Spleen (tissue), 11 donors: ENCODE measurements around the gene IFFO2. TPM values are rescaled to one million over a fixed set of nuclear protein-coding genes. Genes with fewer than 3 reads are reported as not detected.

ENCODE experiments used
- DNase-seq: peaks from one replicate; pipeline ENCODE4 v3.0.0-alpha.2; 2020
- H3K27ac ChIP-seq, 8 donors: fragments of 200-600 bp; sonication (generic) in 7 of 8; 1 replicate in 4 of 8; 2 replicates in 4 of 8; pipeline versions ENCODE4 v1.5.0 to v1.8.0; 2016 to 2021; ENCODE audit warnings: inconsistent platforms in 4 of 8, mild to moderate bottlenecking in 4 of 8, moderate library complexity in 1 of 8
- H3K27me3 ChIP-seq, 7 donors: fragments of 200-600 bp; sonication (generic) in 6 of 7; replicated peaks in 1 of 7; 1 replicate in 4 of 7; 2 replicates in 3 of 7; pipeline versions ENCODE4 v1.5.0 to v1.8.0; 2016 to 2021; ENCODE audit warnings: inconsistent platforms in 3 of 7, mild to moderate bottlenecking in 1 of 7
- H3K36me3 ChIP-seq, 6 donors: fragments of 200-600 bp; sonication (generic) in 5 of 6; 1 replicate in 4 of 6; 2 replicates in 2 of 6; pipeline versions ENCODE4 v1.5.0 to v1.8.0; 2016 to 2021; ENCODE audit warnings: inconsistent platforms in 2 of 6
- H3K4me1 ChIP-seq, 6 donors: fragments of 200-600 bp; sonication (generic) in 5 of 6; 1 replicate in 3 of 6; 2 replicates in 3 of 6; pipeline versions ENCODE4 v1.5.0 to v1.8.0; 2016 to 2021; ENCODE audit warnings: inconsistent platforms in 3 of 6
- H3K4me3 ChIP-seq, 8 donors: fragments of 200-600 bp; sonication (generic) in 7 of 8; 1 replicate in 4 of 8; 2 replicates in 4 of 8; pipeline versions ENCODE4 v1.5.0 to v1.8.0; 2016 to 2021; ENCODE audit warnings: inconsistent platforms in 4 of 8, mild to moderate bottlenecking in 4 of 8, moderate library complexity in 2 of 8
- H3K9me3 ChIP-seq, 8 donors: fragments of 200-600 bp; sonication (generic) in 7 of 8; 1 replicate in 4 of 8; 2 replicates in 4 of 8; pipeline versions ENCODE4 v1.5.0 to v1.8.0; 2016 to 2021; ENCODE audit warnings: inconsistent platforms in 4 of 8
- CTCF ChIP-seq, 11 experiments: fragments of 200-600 bp in 7 of 11; fragments of 450-650 bp in 4 of 11; sonication (generic) in 4 of 11; IDR thresholded peaks in 8 of 11; conservative IDR thresholded peaks in 3 of 11; 1 replicate in 7 of 11; 2 replicates in 4 of 11; pipeline versions ENCODE4 v1.4.0 to v1.8.0; 2016 to 2021; ENCODE audit warnings: antibody characterized with exemption in 11 of 11, inconsistent platforms in 4 of 11, mild to moderate bottlenecking in 1 of 11
- POLR2A ChIP-seq, 3 donors: fragments of 450-650 bp; IDR thresholded peaks; one replicate each; pipeline ENCODE4 v1.5.1; 2017; ENCODE audit warnings: antibody characterized with exemption in 3 of 3, mild to moderate bottlenecking in 1 of 3
- POLR2AphosphoS5 ChIP-seq, 3 donors: sonication (generic); formaldehyde crosslinking; IDR thresholded peaks; one replicate each; pipeline ENCODE4 v1.5.1; 2017; ENCODE audit warnings: antibody characterized with exemption in 3 of 3
- WGBS, 5 donors: extraction: QIAGEN DNeasy Blood & Tissue Kit in 3 of 5; methylation state at CpG; one replicate each; pipeline versions ENCODE4 v1.1.5 to v1.1.7; 2013 to 2018; 5-methylcytosine and 5-hydroxymethylcytosine counted together
- intact Hi-C: fragments of 100-400 bp; cut with DNase I; formaldehyde crosslinking; loops from one replicate; pipeline ENCODE4 v1.15.0; 2023; ENCODE audit warnings: low total_unique reads
- polyA plus RNA-seq, 3 donors: library from polyadenylated mRNA; stranded (reverse); fragments of 200-250 nt; gene quantifications; one replicate each; pipeline ENCODE4 v1.2.1, GENCODE V29; 2013
- total RNA-seq, 7 donors: library from RNA; depleted of rRNA in 3 of 7; stranded (reverse); fragments of >200 nt in 3 of 7; fragmentation: NEBNext Ultra II Directional in 4 of 7; extraction: Animal tissue kit (Norgen Biotek cat#: 25700) in 4 of 7; gene quantifications; one replicate each; pipeline versions ENCODE4 v1.1.0 to v1.2.1, GENCODE V29; 2016 to 2021
- donor health status: healthy with polysubstance abuse.
- donor health status: DM: no; HTN: no; CAD: no; lungs with moderate emphysema.
- donor health status: DM: no; HTN: no; CAD: no.
- donor health status: Bipolar disorder and iron deficiency.
- donor health status: healthy.
- donor health status: DM: no; HTN: no; CAD: no.
- donor health status: DM: yes; HTN: yes; CAD: no.

IFFO2 gene
- total and polyA plus RNA-seq, 10 donors: 2.7 to 19.7 (median 14.8) TPM

- Histone ChIP-seq H3K27ac (peak overlapping the region; percentile 80 to 93 (median 88)), H3K36me3 (no peaks in the 10 kb centered on the region), H3K9me3 (no peaks in the 10 kb centered on the region), H3K4me3 (peak overlapping the region in 7 of 8 donors; percentile 25 to 67 (median 33)), H3K4me1 (peaks cover 89 to 100% (median 99%) of the 10 kb centered on the region in 6 donors), H3K27me3 (no peaks in the 10 kb centered on the region)
- WGBS, 5 donors: 6 to 18% (median 10%) methylated on average over 22 of the region's 22 CpGs
- no peak for DNase-seq
- peak in 2 of 3 donors; percentile 14 to 58 for TF ChIP-seq POLR2AphosphoS5 (IDR thresholded peaks at IDR 0.05)
- no peak for TF ChIP-seq POLR2A (IDR thresholded peaks at IDR 0.05)
- peak in 1 of 11 experiments; percentile 14 for TF ChIP-seq CTCF (IDR thresholded peaks at IDR 0.05 in 8 of 11, conservative IDR thresholded peaks at IDR 0.05 in 3 of 11)
- intact Hi-C loops: no loop called here
Measured at GRCh38 chr1:18949686-18950400, 6.6 kb downstream of the IFFO2 start.

GRCh38 chr1:18948913-18949685 lies 7.4 kb downstream of the IFFO2 start:
- Histone ChIP-seq H3K9me3 (no peaks in the 10 kb centered on the region), H3K4me1 (peaks cover 83 to 100% (median 99%) of the 10 kb centered on the region in 6 donors), H3K27me3 (no peaks in the 10 kb centered on the region), H3K36me3 (no peaks in the 10 kb centered on the region), H3K27ac (peak overlapping the region; percentile 80 to 93 (median 88)), H3K4me3 (peak overlapping the region in 4 of 8 donors; percentile 25 to 67 (median 38))
- TF ChIP-seq CTCF (IDR thresholded peaks at IDR 0.05 in 8 of 11, conservative IDR thresholded peaks at IDR 0.05 in 3 of 11): peak in 1 of 11 experiments; percentile 22
- peak in 2 of 3 donors; percentile 30 to 60 for TF ChIP-seq POLR2AphosphoS5 (IDR thresholded peaks at IDR 0.05)
- TF ChIP-seq POLR2A (IDR thresholded peaks at IDR 0.05): no peak
- DNase-seq: no peak
- intact Hi-C loops: no loop called here
- 46 to 66% (median 56%) methylated on average over 15 to 23 of the region's 23 CpGs for WGBS, 5 donors

GRCh38 chr1:18948048-18948912 lies 8.2 kb downstream of the IFFO2 start:
- Histone ChIP-seq H3K9me3 (no peaks in the 10 kb centered on the region), H3K27ac (peak overlapping the region; percentile 80 to 93 (median 88)), H3K4me1 (peaks cover 76 to 100% (median 96%) of the 10 kb centered on the region in 6 donors), H3K4me3 (peak overlapping the region in 1 of 8 donors; percentile 67), H3K27me3 (no peaks in the 10 kb centered on the region), H3K36me3 (peaks cover 0 to 6% (median 0%) of the 10 kb centered on the region in 6 donors)
- DNase-seq: peak; percentile 89
- intact Hi-C loops: no loop called here
- WGBS, 5 donors: 35 to 44% (median 39%) methylated on average over 13 to 15 of the region's 15 CpGs
- peak in 2 of 3 donors; percentile 41 to 70 for TF ChIP-seq POLR2AphosphoS5 (IDR thresholded peaks at IDR 0.05)
- no peak for TF ChIP-seq POLR2A (IDR thresholded peaks at IDR 0.05)

- intact Hi-C loops: no loop called here
- peaks cover 0 to 8% (median 0%) of the 10 kb centered on the region in 6 donors for H3K36me3 ChIP-seq
- peaks cover 70 to 100% (median 90%) of the 10 kb centered on the region in 6 donors for H3K4me1 ChIP-seq
- H3K4me3 ChIP-seq: no peak overlapping the region
- H3K9me3 ChIP-seq: no peaks in the 10 kb centered on the region
- TF ChIP-seq POLR2AphosphoS5 (IDR thresholded peaks at IDR 0.05): no peak
- no peak for TF ChIP-seq CTCF (IDR thresholded peaks at IDR 0.05 in 8 of 11, conservative IDR thresholded peaks at IDR 0.05 in 3 of 11)
- TF ChIP-seq POLR2A (IDR thresholded peaks at IDR 0.05): no peak
- WGBS, 5 donors: 77 to 94% (median 84%) methylated on average over 7 to 9 of the region's 9 CpGs
- H3K27ac ChIP-seq: peak overlapping the region; percentile 4 to 93 (median 88)
- no peak for DNase-seq
- no peaks in the 10 kb centered on the region for H3K27me3 ChIP-seq
Measured at GRCh38 chr1:18947570-18947969, 8.9 kb downstream of the IFFO2 start.
